A549 (cell line): ENCODE results near the gene THADA. TPM values are rescaled to one million over a fixed set of nuclear protein-coding genes. Genes with fewer than 3 reads are reported as not detected.

Source experiments
- ATAC-seq, 2 experiments: fragments of 200-7000 bp in 1 of 2; fragments of >200 bp in 1 of 2; cut with Nextera tagmentation in 1 of 2; cut with Tn5 transposase in 1 of 2; 3 replicates each; pipeline versions ENCODE4 v1.8.0 to v1.9.1; 2018 to 2020; ENCODE audit warnings: mild to moderate bottlenecking in 1 of 2, moderate library complexity in 1 of 2
- CTCF ChIA-PET: fragments of 300-600 bp; sonication (Branson Sonifier 250); formaldehyde crosslinking; extraction: SDS; loops from one replicate; lab custom pipeline; 2021; ENCODE audit warnings: antibody characterized with exemption, inconsistent platforms; lab: Yijun Ruan, JAX
- POLR2A ChIA-PET: fragments of 350-600 bp; formaldehyde crosslinking; extraction: SDS; loops from one replicate; lab custom pipeline; 2021; ENCODE audit warnings: antibody characterized with exemption, inconsistent platforms; lab: Yijun Ruan, JAX
- DNase-seq, 2 experiments: peaks; one replicate each; pipeline versions ENCODE4 v3.0.0 to v3.0.0-alpha.2; 2011 to 2016; ENCODE audit warnings: low read depth in 1 of 2, low spot score in 1 of 2
- FAIRE-seq: peaks from 2 replicates; lab custom pipeline; 2011; peaks lifted over from hg19 to GRCh38; lab: Jason Lieb, UNC
- H3K27ac ChIP-seq, 2 experiments: fragments of >200 bp; sonication (Bioruptor Twin); formaldehyde crosslinking; 3 replicates each; pipeline ENCODE4 v1.5.1; 2016 to 2017
- H3K4me1 ChIP-seq: fragments of >200 bp; sonication (Bioruptor Twin); formaldehyde crosslinking; 3 replicates; pipeline ENCODE4 v1.6.1; 2016
- H3K4me2 ChIP-seq: fragments of >200 bp; sonication (Bioruptor Twin); formaldehyde crosslinking; 3 replicates; pipeline ENCODE4 v1.6.1; 2016
- H3K4me3 ChIP-seq: fragments of >200 bp; sonication (Bioruptor Twin); formaldehyde crosslinking; 3 replicates; pipeline ENCODE4 v1.5.1; 2016
- H3K9me3 ChIP-seq: fragments of >200 bp; sonication (Bioruptor Twin); formaldehyde crosslinking; 3 replicates; pipeline ENCODE4 v1.6.1; 2016
- CEBPB ChIP-seq, 2 experiments: fragments of >200 bp in 1 of 2; sonication (Bioruptor Twin) in 1 of 2; formaldehyde crosslinking in 1 of 2; IDR thresholded peaks; 2 replicates each; pipeline ENCODE4 v1.6.1; 2012 to 2016
- E2F6 ChIP-seq: IDR thresholded peaks from 2 replicates; pipeline ENCODE4 v1.6.1; 2012; ENCODE audit warnings: low read depth, borderline replicate concordance
- EP300 ChIP-seq, 2 experiments: fragments of >200 bp; sonication (Bioruptor Twin); formaldehyde crosslinking; IDR thresholded peaks; 2 replicates in 1 of 2; 3 replicates in 1 of 2; pipeline ENCODE4 v1.6.1; 2016 to 2017
- ESRRA ChIP-seq: fragments of 150-350 bp; IDR thresholded peaks from 2 replicates; pipeline ENCODE4 v1.6.1; 2014; ENCODE audit warnings: mild to moderate bottlenecking, low read length, borderline replicate concordance
- FOSB ChIP-seq: fragments of 250-450 bp; sonication (Bioruptor Pico); IDR thresholded peaks from 2 replicates; pipeline ENCODE4 v1.5.0; 2020; ENCODE audit warnings: mild to moderate bottlenecking, moderate library complexity
- FOXS1 ChIP-seq: fragments of 250-450 bp; sonication (Bioruptor Pico); IDR thresholded peaks from 2 replicates; pipeline ENCODE4 v1.5.0; 2020; ENCODE audit warnings: mild to moderate bottlenecking, moderate library complexity
- HDAC2 ChIP-seq: fragments of 200-600 bp; sonication (generic); IDR thresholded peaks from 2 replicates; pipeline ENCODE4 v1.6.1; 2016
- JUN ChIP-seq, 2 experiments: fragments of >200 bp; sonication (Bioruptor Twin); formaldehyde crosslinking; IDR thresholded peaks; 2 replicates in 1 of 2; 3 replicates in 1 of 2; pipeline ENCODE4 v1.6.1; 2016 to 2017
- KDM5A ChIP-seq: fragments of 200-600 bp; sonication (generic); IDR thresholded peaks from 2 replicates; pipeline ENCODE4 v1.6.1; 2016; ENCODE audit warnings: antibody characterized with exemption, mild to moderate bottlenecking
- MAFK ChIP-seq: fragments of 450-650 bp; IDR thresholded peaks from 2 replicates; pipeline ENCODE4 v1.6.1; 2014; ENCODE audit not compliant: partially characterized antibody
- MYC ChIP-seq: IDR thresholded peaks from 2 replicates; pipeline ENCODE4 v1.6.1; 2012; ENCODE audit warnings: mild to moderate bottlenecking, inconsistent platforms, low read length, improper control_type of control experiment, borderline replicate concordance
- NR3C1 ChIP-seq: fragments of >200 bp; sonication (Bioruptor Twin); formaldehyde crosslinking; IDR thresholded peaks from 3 replicates; pipeline ENCODE4 v1.6.1; 2017
- POLR2AphosphoS2 ChIP-seq: conservative IDR thresholded peaks from 2 replicates; pipeline ENCODE4 v1.6.1; 2012; ENCODE audit warnings: low read length, improper control_type of control experiment, inconsistent platforms
- RARB ChIP-seq: fragments of 250-450 bp; sonication (Bioruptor Pico); IDR thresholded peaks from 2 replicates; pipeline ENCODE4 v1.8.0; 2021; ENCODE audit warnings: mild to moderate bottlenecking, moderate library complexity
- RCOR1 ChIP-seq: fragments of 150-350 bp; IDR thresholded peaks from 2 replicates; pipeline ENCODE4 v1.6.1; 2014; ENCODE audit warnings: antibody characterized with exemption, low read length, low read depth
- RFX5 ChIP-seq: fragments of 450-650 bp; IDR thresholded peaks from 2 replicates; pipeline ENCODE4 v1.7.1; 2014; ENCODE audit warnings: antibody characterized with exemption, mild to moderate bottlenecking, moderate library complexity
- SMC3 ChIP-seq: fragments of >200 bp; sonication (Bioruptor Twin); formaldehyde crosslinking; IDR thresholded peaks from 3 replicates; pipeline ENCODE4 v1.6.1; 2018; ENCODE audit warnings: inconsistent platforms
- SREBF2 ChIP-seq: fragments of 450-650 bp; IDR thresholded peaks from 2 replicates; pipeline ENCODE4 v1.6.1; 2014; ENCODE audit warnings: mild to moderate bottlenecking, moderate library complexity
- ZFP36 ChIP-seq: fragments of 450-650 bp; IDR thresholded peaks from 2 replicates; pipeline ENCODE4 v1.6.1; 2014; ENCODE audit warnings: borderline replicate concordance; ENCODE audit not compliant: partially characterized antibody
- ZNF302 ChIP-seq: fragments of 250-450 bp; sonication (Bioruptor Pico); IDR thresholded peaks from 2 replicates; pipeline ENCODE4 v1.9.0; 2021; ENCODE audit warnings: inconsistent platforms, mild to moderate bottlenecking, moderate library complexity
- WGBS: methylation state at CpG from one replicate; pipeline ENCODE4 v1.1.6; 2017; ENCODE audit errors: missing lambda C conversion rate; 5-methylcytosine and 5-hydroxymethylcytosine counted together
- polyA plus RNA-seq, 4 experiments: library from polyadenylated mRNA; depleted of rRNA in 3 of 4; stranded (reverse); fragments of >200 nt; fragmentation: RNase III in 1 of 4; extraction: RNeasy Plus Mini Kit Qiagen cat#74134 plus additional on column Dnase treatment in 1 of 4; gene quantifications; 2 replicates in 3 of 4; 3 replicates in 1 of 4; pipeline ENCODE4 v1.2.3, GENCODE V29; 2011 to 2017
- TF ChIP-seq, protein P1 (sequence below): IDR thresholded peaks from 2 replicates; pipeline ENCODE4 v1.6.1; 2012
- TF ChIP-seq, protein P2 (sequence below): fragments of 250-450 bp; sonication (Bioruptor Pico); IDR thresholded peaks from 2 replicates; pipeline ENCODE4 v1.5.0; 2021; ENCODE audit warnings: mild to moderate bottlenecking, moderate library complexity, borderline replicate concordance

THADA gene
- polyA plus RNA-seq, 2 of the 4 experiments (the other 2 are of a cell fraction): 21.8 to 37.9 TPM

DNA sequence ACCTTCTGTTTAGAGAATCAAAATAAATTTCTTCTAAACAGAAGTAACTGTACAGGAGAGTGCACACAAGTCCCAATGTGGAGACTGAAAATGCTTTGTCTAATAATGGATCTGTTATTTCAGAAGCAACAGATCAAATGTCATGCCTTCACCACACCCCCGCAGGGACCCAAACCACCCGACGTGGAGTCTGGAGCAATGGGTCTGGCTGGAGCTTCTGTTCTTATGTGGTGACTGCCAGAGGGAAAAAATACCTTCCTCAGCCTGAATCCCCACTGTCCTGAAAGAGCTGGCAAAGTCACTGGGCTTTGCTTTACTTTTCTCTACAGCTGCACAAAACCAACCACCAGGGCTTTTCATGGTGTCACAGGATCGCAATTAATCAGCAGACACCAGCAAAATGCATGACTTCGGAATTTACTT is 250.4 kb downstream of the THADA start:
- WGBS: 93% methylated on average over 5 of the region's 5 CpGs
- Histone ChIP-seq H3K4me2 (no peak overlapping the region), H3K4me3 (no peak overlapping the region), H3K4me1 (peaks cover 29% of the 10 kb centered on the region), H3K27ac (no peak overlapping the region), H3K9me3 (no peaks in the 10 kb centered on the region)
- no peak for TF ChIP-seq KDM5A
- no peak for TF ChIP-seq RCOR1
- TF ChIP-seq ZNF302 (CRISPR knock-in tag): no peak
- TF ChIP-seq ZFP36: no peak
- no peak for TF ChIP-seq EP300 (IDR thresholded peaks at IDR 0.05)
- TF ChIP-seq FOXS1 (CRISPR knock-in tag): no peak
- TF ChIP-seq ESRRA: no peak
- no peak for TF ChIP-seq MAFK
- TF ChIP-seq, protein P1, sequence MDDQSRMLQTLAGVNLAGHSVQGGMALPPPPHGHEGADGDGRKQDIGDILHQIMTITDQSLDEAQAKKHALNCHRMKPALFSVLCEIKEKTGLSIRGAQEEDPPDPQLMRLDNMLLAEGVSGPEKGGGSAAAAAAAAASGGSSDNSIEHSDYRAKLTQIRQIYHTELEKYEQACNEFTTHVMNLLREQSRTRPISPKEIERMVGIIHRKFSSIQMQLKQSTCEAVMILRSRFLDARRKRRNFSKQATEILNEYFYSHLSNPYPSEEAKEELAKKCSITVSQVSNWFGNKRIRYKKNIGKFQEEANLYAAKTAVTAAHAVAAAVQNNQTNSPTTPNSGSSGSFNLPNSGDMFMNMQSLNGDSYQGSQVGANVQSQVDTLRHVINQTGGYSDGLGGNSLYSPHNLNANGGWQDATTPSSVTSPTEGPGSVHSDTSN: no peak
- no peak for TF ChIP-seq MYC
- no peak for TF ChIP-seq CEBPB (IDR thresholded peaks at IDR 0.05)
- no peak for TF ChIP-seq SREBF2
- TF ChIP-seq RARB (CRISPR knock-in tag): no peak
- no peak for TF ChIP-seq JUN (IDR thresholded peaks at IDR 0.05)
- TF ChIP-seq SMC3: no peak
- TF ChIP-seq, protein P2, sequence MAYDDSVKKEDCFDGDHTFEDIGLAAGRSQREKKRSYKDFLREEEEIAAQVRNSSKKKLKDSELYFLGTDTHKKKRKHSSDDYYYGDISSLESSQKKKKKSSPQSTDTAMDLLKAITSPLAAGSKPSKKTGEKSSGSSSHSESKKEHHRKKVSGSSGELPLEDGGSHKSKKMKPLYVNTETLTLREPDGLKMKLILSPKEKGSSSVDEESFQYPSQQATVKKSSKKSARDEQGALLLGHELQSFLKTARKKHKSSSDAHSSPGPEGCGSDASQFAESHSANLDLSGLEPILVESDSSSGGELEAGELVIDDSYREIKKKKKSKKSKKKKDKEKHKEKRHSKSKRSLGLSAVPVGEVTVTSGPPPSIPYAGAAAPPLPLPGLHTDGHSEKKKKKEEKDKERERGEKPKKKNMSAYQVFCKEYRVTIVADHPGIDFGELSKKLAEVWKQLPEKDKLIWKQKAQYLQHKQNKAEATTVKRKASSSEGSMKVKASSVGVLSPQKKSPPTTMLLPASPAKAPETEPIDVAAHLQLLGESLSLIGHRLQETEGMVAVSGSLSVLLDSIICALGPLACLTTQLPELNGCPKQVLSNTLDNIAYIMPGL (CRISPR knock-in tag): no peak
- no peak for TF ChIP-seq NR3C1
- TF ChIP-seq HDAC2: no peak
- DNase-seq: no peak
- no peak for FAIRE-seq
- POLR2A ChIA-PET: no interaction called here
- no peak for ATAC-seq
- CTCF ChIA-PET: interaction anchor here (0.8 kb wide), 1 partner anchor 66 kb away, joined by 3 read pairs; no protein-coding TSS in a partner anchor

DNA sequence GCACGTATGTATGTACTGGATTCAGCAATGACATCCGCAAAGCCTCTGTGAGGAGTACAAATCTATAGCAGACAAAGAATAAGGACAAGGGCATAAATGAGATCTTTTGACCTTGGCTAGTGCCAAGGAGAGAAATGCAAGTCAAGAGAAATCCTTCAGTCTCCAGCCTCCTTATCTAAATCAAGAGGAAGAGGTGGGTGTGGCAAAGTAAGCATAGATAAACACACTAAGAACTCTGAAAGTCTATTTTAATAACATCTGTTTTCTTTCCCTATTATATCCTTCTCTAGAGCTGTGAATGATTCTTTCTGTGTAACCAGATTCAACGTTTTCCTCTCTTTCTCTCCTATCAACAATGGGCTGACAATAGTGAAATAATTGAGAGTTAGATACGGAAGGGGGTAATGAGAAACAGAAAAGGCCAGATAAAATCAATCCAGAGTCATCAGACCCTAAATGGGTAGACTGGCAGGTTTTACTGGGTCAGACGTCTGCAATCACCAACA is 250.9 kb downstream of the THADA start:
- ChIA-PET POLR2A (no interaction called here), CTCF (interaction anchor here (0.8 to 1.0 kb wide), 2 partner anchors 11 to 66 kb away, joined by 3 to 4 read pairs; no protein-coding TSS in a partner anchor)
- H3K4me2 ChIP-seq: no peak overlapping the region
- no peak for TF ChIP-seq FOSB
- TF ChIP-seq SREBF2: no peak
- no peak for TF ChIP-seq E2F6
- no peak for TF ChIP-seq EP300 (IDR thresholded peaks at IDR 0.05)
- TF ChIP-seq SMC3: no peak
- no peak for TF ChIP-seq RFX5
- TF ChIP-seq, protein P2 (CRISPR knock-in tag): no peak
- TF ChIP-seq POLR2AphosphoS2: no peak
- no peak for TF ChIP-seq RARB (CRISPR knock-in tag)
- FAIRE-seq (no peak), DNase-seq (no peak), ATAC-seq (no peak)
- 78% methylated on average over 5 of the region's 5 CpGs for WGBS
- no peak overlapping the region for H3K4me3 ChIP-seq
- no peaks in the 10 kb centered on the region for H3K9me3 ChIP-seq
- H3K4me1 ChIP-seq: peaks cover 29% of the 10 kb centered on the region
- no peak overlapping the region for H3K27ac ChIP-seq
